Measurements from ENCODE around the gene RALB. TPM values are rescaled to one million over a fixed set of nuclear protein-coding genes. Genes with fewer than 3 reads are reported as not detected.

The RALB gene
- total RNA-seq, 1 experiment from 2014 or later: 17.1 TPM

GRCh38 chr2:120204417-120204816 is 48.2 kb upstream of the RALB start:
- Mint-ChIP-seq H3K4me1 (peaks cover 4% of the 10 kb centered on the region), H3K27ac (no peak overlapping the region), H3K9me3 (peaks cover under 1% of the 10 kb centered on the region; the same call in 1 of the 2 replicates), H3K4me3 (no peak overlapping the region), H3K36me3 (no peaks in the 10 kb centered on the region), H3K27me3 (ENCODE audit: low read depth) (no peaks in the 10 kb centered on the region; the same call in 1 of the 2 replicates)
- CTCF ChIA-PET: interaction anchor here (0.7 to 2.2 kb wide), 7 partner anchors 9 to 317 kb away, joined by 3 to 17 read pairs (median 4); no protein-coding TSS in a partner anchor
- no peak for TF ChIP-seq HMGA2 (CRISPR knock-in tag; IDR thresholded peaks at IDR 0.05)
- no peak for TF ChIP-seq NFATC4 (CRISPR knock-in tag; IDR thresholded peaks at IDR 0.05)
- no peak for TF ChIP-seq JAZF1 (CRISPR knock-in tag; IDR thresholded peaks at IDR 0.05)
- TF ChIP-seq ZMAT4 (CRISPR knock-in tag; IDR thresholded peaks at IDR 0.05): no peak
- TF ChIP-seq EMX1 (CRISPR knock-in tag; IDR thresholded peaks at IDR 0.05): no peak
- no peak for TF ChIP-seq TEAD4 (CRISPR knock-in tag; IDR thresholded peaks at IDR 0.05)
- TF ChIP-seq FOXP4 (CRISPR knock-in tag; IDR thresholded peaks at IDR 0.05): no peak
- TF ChIP-seq GABPB1 (CRISPR knock-in tag; IDR thresholded peaks at IDR 0.05): no peak
- TF ChIP-seq, protein P1, sequence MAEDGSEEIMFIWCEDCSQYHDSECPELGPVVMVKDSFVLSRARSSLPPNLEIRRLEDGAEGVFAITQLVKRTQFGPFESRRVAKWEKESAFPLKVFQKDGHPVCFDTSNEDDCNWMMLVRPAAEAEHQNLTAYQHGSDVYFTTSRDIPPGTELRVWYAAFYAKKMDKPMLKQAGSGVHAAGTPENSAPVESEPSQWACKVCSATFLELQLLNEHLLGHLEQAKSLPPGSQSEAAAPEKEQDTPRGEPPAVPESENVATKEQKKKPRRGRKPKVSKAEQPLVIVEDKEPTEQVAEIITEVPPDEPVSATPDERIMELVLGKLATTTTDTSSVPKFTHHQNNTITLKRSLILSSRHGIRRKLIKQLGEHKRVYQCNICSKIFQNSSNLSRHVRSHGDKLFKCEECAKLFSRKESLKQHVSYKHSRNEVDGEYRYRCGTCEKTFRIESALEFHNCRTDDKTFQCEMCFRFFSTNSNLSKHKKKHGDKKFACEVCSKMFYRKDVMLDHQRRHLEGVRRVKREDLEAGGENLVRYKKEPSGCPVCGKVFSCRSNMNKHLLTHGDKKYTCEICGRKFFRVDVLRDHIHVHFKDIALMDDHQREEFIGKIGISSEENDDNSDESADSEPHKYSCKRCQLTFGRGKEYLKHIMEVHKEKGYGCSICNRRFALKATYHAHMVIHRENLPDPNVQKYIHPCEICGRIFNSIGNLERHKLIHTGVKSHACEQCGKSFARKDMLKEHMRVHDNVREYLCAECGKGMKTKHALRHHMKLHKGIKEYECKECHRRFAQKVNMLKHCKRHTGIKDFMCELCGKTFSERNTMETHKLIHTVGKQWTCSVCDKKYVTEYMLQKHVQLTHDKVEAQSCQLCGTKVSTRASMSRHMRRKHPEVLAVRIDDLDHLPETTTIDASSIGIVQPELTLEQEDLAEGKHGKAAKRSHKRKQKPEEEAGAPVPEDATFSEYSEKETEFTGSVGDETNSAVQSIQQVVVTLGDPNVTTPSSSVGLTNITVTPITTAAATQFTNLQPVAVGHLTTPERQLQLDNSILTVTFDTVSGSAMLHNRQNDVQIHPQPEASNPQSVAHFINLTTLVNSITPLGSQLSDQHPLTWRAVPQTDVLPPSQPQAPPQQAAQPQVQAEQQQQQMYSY (CRISPR knock-in tag; IDR thresholded peaks at IDR 0.05): no peak
- POLR2A ChIA-PET: no interaction called here
- DNase-seq (ENCODE audit: low spot score): no peak
- no peak for ATAC-seq

DNA sequence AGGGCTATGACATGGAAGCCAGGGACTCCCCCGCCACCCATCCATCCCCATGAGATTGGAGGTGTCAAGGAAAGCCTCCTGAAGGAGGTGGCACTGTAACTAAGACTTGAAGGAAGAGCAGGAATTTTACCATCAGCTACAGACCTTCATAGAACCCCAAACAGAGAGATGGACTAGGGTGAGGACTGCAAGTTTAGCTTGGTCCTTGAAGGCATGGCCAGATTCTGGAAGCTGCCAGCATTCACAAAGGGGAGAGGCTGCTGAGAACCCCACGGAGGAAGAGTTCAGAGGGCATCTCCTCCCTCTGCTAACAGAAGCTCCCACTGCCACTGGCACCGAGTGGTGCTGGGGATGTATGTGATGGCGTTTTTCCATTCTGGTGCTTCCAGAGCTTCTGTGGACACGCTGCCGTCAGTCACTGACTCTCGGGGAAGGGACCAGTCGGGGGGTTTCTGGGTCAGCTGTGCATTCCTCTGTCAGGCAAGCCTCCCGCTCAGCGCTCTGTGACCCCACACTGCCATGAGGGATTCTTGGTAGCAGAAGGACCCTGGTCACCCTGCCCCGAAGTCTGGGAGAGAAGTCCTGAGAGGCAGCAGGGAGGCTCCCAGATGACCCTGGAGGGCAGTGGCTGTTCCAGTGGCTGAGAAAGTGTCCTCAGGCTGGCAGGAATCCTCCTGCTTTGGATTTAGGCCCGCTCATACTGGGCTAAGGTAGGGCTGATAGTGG is 47.5 kb upstream of the RALB start:
- H3K27ac Mint-ChIP-seq: no peak overlapping the region
- no peaks in the 10 kb centered on the region for H3K36me3 Mint-ChIP-seq
- H3K9me3 Mint-ChIP-seq: no peaks in the 10 kb centered on the region
- DNase-seq (ENCODE audit: low spot score): no peak
- no peaks in the 10 kb centered on the region; the same call in 1 of the 2 replicates for H3K27me3 Mint-ChIP-seq (ENCODE audit: low read depth)
- H3K4me1 Mint-ChIP-seq: peaks cover 4% of the 10 kb centered on the region
- H3K4me3 Mint-ChIP-seq: no peak overlapping the region
- CTCF ChIA-PET: interaction anchor here (1.1 to 2.2 kb wide), 4 partner anchors 30 to 232 kb away, joined by 3 to 17 read pairs (median 5); no protein-coding TSS in a partner anchor
- POLR2A ChIA-PET: no interaction called here
- no peak for ATAC-seq
- TF ChIP-seq GTF2I (CRISPR knock-in tag; conservative IDR thresholded peaks at IDR 0.05) (no peak), TP53 (CRISPR knock-in tag; IDR thresholded peaks at IDR 0.05) (no peak), ESRRA (CRISPR knock-in tag; IDR thresholded peaks at IDR 0.05; ENCODE audit: borderline replicate concordance) (no peak), TEAD4 (CRISPR knock-in tag; IDR thresholded peaks at IDR 0.05) (no peak), ZNF671 (CRISPR knock-in tag; IDR thresholded peaks at IDR 0.05) (no peak), NR2C2 (CRISPR knock-in tag; IDR thresholded peaks at IDR 0.05) (no peak), ARID4B (CRISPR knock-in tag; IDR thresholded peaks at IDR 0.05; ENCODE audit: borderline replicate concordance) (no peak), PRRX2 (CRISPR knock-in tag; IDR thresholded peaks at IDR 0.05) (no peak), ZNF317 (CRISPR knock-in tag; IDR thresholded peaks at IDR 0.05; ENCODE audit: borderline replicate concordance, low read depth) (no peak), TEAD1 (CRISPR knock-in tag; IDR thresholded peaks at IDR 0.05) (no peak), AFF4 (CRISPR knock-in tag; IDR thresholded peaks at IDR 0.05; ENCODE audit: borderline replicate concordance) (no peak)
- TF ChIP-seq, protein P2, sequence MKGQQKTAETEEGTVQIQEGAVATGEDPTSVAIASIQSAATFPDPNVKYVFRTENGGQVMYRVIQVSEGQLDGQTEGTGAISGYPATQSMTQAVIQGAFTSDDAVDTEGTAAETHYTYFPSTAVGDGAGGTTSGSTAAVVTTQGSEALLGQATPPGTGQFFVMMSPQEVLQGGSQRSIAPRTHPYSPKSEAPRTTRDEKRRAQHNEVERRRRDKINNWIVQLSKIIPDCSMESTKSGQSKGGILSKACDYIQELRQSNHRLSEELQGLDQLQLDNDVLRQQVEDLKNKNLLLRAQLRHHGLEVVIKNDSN (CRISPR knock-in tag; IDR thresholded peaks at IDR 0.05): no peak
